Left lung (tissue), 10 donors: Measurements from ENCODE around the gene AUNIP. TPM values are rescaled to one million over a fixed set of nuclear protein-coding genes. Genes with fewer than 3 reads are reported as not detected.

Experiments used
- ATAC-seq: fragments of 200-7000 bp; cut with Tn5 transposase; one replicate; pipeline ENCODE4 v1.9.1; 2020; ENCODE audit warnings: moderate library complexity
- DNase-seq, 4 donors: peaks; one replicate each; pipeline ENCODE4 v3.0.0-alpha.2; 2013 to 2020
- H3K27ac ChIP-seq, 2 donors: fragments of 200-600 bp; sonication (generic) in 1 of 2; one replicate each; pipeline versions ENCODE4 v1.5.0 to v1.8.0; 2020 to 2021
- H3K27me3 ChIP-seq, 2 donors: fragments of 200-600 bp; sonication (generic) in 1 of 2; one replicate each; pipeline versions ENCODE4 v1.5.0 to v1.8.0; 2020 to 2021
- H3K36me3 ChIP-seq, 2 donors: fragments of 200-600 bp; sonication (generic) in 1 of 2; one replicate each; pipeline versions ENCODE4 v1.5.0 to v1.8.0; 2020 to 2021
- H3K4me1 ChIP-seq, 2 donors: fragments of 200-600 bp; one replicate each; pipeline ENCODE4 v1.8.0; 2021
- H3K4me3 ChIP-seq, 2 donors: fragments of 200-600 bp; sonication (generic) in 1 of 2; one replicate each; pipeline versions ENCODE4 v1.5.0 to v1.8.0; 2020 to 2021; ENCODE audit warnings: mild to moderate bottlenecking in 1 of 2
- H3K9me3 ChIP-seq, 2 donors: fragments of 200-600 bp; sonication (generic) in 1 of 2; one replicate each; pipeline versions ENCODE4 v1.5.0 to v1.8.0; 2020 to 2021
- CTCF ChIP-seq, 2 donors: fragments of 200-600 bp; sonication (generic) in 1 of 2; IDR thresholded peaks; one replicate each; pipeline versions ENCODE4 v1.5.0 to v1.8.0; 2021; ENCODE audit warnings: antibody characterized with exemption in 2 of 2
- intact Hi-C, 2 donors: fragments of 100-400 bp; cut with DNase I; formaldehyde crosslinking; loops; one replicate each; pipeline versions ENCODE4 v1.11.2 to v1.14.2; 2022
- polyA plus RNA-seq, 6 donors: library from polyadenylated mRNA; unstranded; fragments of 120-200 nt; gene quantifications; one replicate each; pipeline ENCODE4 v1.2.1, GENCODE V29; 2013; ENCODE audit not compliant: insufficient read length in 6 of 6
- total RNA-seq, 2 donors: library from RNA; stranded (reverse); fragmentation: NEBNext Ultra II Directional; extraction: Animal tissue kit (Norgen Biotek cat#: 25700); gene quantifications; one replicate each; pipeline ENCODE4 v1.2.1, GENCODE V29; 2021
- donor health status: DM: no; HTN: yes; CAD: no.
- donor health status: DM: no; HTN: no; CAD: no.

Gene AUNIP
- total and polyA plus RNA-seq, 8 donors, result 0.97 to 3.1 (median 2.4) TPM

- Histone ChIP-seq H3K4me1 (peaks cover 24 to 72% of the 10 kb centered on the region in 2 donors), H3K4me3 (no peak overlapping the region), H3K27me3 (no peaks in the 10 kb centered on the region), H3K9me3 (no peaks in the 10 kb centered on the region), H3K36me3 (peaks cover 0 to 54% of the 10 kb centered on the region in 2 donors), H3K27ac (peak overlapping the region in 1 of 2 donors; percentile 37)
- ATAC-seq (peak; percentile 38), DNase-seq (no peak)
- intact Hi-C loops, result no loop called here
- no peak for TF ChIP-seq CTCF (IDR thresholded peaks at IDR 0.05)
Observed at GRCh38 chr1:25805863-25806225, 53.4 kb downstream of the AUNIP start.

- Histone ChIP-seq H3K4me3 (no peak overlapping the region), H3K27ac (peak overlapping the region; percentile 29 to 37), H3K9me3 (no peaks in the 10 kb centered on the region), H3K36me3 (peaks cover 0 to 49% of the 10 kb centered on the region in 2 donors), H3K4me1 (peaks cover 28 to 71% of the 10 kb centered on the region in 2 donors), H3K27me3 (no peaks in the 10 kb centered on the region)
- DNase-seq (no peak), ATAC-seq (peak; percentile 3)
- TF ChIP-seq CTCF (IDR thresholded peaks at IDR 0.05), result no peak
- intact Hi-C loops, result no loop called here
Observed at GRCh38 chr1:25804964-25805862, 54.0 kb downstream of the AUNIP start.

GRCh38 chr1:25804244-25804963 lies 54.9 kb downstream of the AUNIP start:
- ATAC-seq (no peak), DNase-seq (no peak)
- no peak overlapping the region for H3K4me3 ChIP-seq
- intact Hi-C loops, result no loop called here
- H3K9me3 ChIP-seq, result no peaks in the 10 kb centered on the region
- peak overlapping the region in 1 of 2 donors; percentile 29 for H3K27ac ChIP-seq
- H3K4me1 ChIP-seq, result peaks cover 28 to 68% of the 10 kb centered on the region in 2 donors
- H3K27me3 ChIP-seq, result no peaks in the 10 kb centered on the region
- peaks cover 0 to 41% of the 10 kb centered on the region in 2 donors for H3K36me3 ChIP-seq
- no peak for TF ChIP-seq CTCF (IDR thresholded peaks at IDR 0.05)

GRCh38 chr1:25803368-25803767 lies 55.9 kb downstream of the AUNIP start:
- no peak for TF ChIP-seq CTCF (IDR thresholded peaks at IDR 0.05)
- Histone ChIP-seq H3K9me3 (no peaks in the 10 kb centered on the region), H3K36me3 (peaks cover 0 to 31% of the 10 kb centered on the region in 2 donors), H3K4me3 (no peak overlapping the region), H3K4me1 (peaks cover 28 to 70% of the 10 kb centered on the region in 2 donors), H3K27ac (no peak overlapping the region), H3K27me3 (no peaks in the 10 kb centered on the region)
- DNase-seq (no peak), ATAC-seq (no peak)
- intact Hi-C loops, result no loop called here

GRCh38 chr1:25802915-25803314 lies 56.3 kb downstream of the AUNIP start:
- Histone ChIP-seq H3K27ac (no peak overlapping the region), H3K4me1 (peaks cover 28 to 72% of the 10 kb centered on the region in 2 donors), H3K36me3 (peaks cover 0 to 26% of the 10 kb centered on the region in 2 donors), H3K9me3 (no peaks in the 10 kb centered on the region), H3K4me3 (no peak overlapping the region), H3K27me3 (no peaks in the 10 kb centered on the region)
- intact Hi-C loops, result no loop called here
- DNase-seq (peak in 1 of 4 donors; percentile 17), ATAC-seq (no peak)
- TF ChIP-seq CTCF (IDR thresholded peaks at IDR 0.05), result no peak
